ENCODE data around the gene SORCS3.

DNA sequence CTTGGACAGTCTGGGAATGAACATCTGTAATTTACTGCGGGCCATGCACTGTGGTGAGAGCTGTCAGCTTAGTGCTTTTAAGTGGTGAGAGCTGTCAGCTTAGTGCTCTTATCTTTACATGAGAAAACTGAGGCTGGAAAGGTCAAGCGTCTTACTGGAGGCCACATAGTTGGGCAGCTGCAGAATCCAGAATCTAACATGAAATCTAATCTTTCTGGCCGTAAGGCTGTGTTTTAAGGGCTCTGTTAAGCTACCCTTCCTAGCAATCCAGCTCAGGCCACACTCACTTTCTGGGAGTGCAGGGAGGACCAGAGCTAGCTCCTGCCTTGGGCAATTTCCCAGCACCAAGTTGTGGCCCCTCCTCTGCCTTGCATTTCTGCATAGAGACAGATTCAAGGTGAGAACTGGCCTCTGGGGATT lies 70.2 kb downstream of the SORCS3 start:
- TF ChIP-seq RELA (CRISPR knock-in tag; IDR thresholded peaks at IDR 0.05) (no peak), ETV5 (CRISPR knock-in tag; IDR thresholded peaks at IDR 0.05; ENCODE audit: borderline replicate concordance) (no peak), ZKSCAN5 (CRISPR knock-in tag; IDR thresholded peaks at IDR 0.05) (no peak), GTF3A (CRISPR knock-in tag; conservative IDR thresholded peaks at IDR 0.05) (no peak), POLR2AphosphoS5 (IDR thresholded peaks at IDR 0.05; ENCODE audit: low read depth, low read length) (no peak), SNRNP70 (IDR thresholded peaks at IDR 0.05; ENCODE audit: low read depth, low read length) (no peak), SMARCC2 (IDR thresholded peaks at IDR 0.05) (no peak), NFYB (CRISPR knock-in tag; IDR thresholded peaks at IDR 0.05) (no peak), MAFK (conservative IDR thresholded peaks at IDR 0.05 in 1 of 2, IDR thresholded peaks at IDR 0.05 in 1 of 2; ENCODE audit: low read length in 2 of 2) (no peak), ZNF17 (CRISPR knock-in tag; IDR thresholded peaks at IDR 0.05) (no peak)
- TF ChIP-seq, protein P1, sequence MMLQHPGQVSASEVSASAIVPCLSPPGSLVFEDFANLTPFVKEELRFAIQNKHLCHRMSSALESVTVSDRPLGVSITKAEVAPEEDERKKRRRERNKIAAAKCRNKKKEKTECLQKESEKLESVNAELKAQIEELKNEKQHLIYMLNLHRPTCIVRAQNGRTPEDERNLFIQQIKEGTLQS (CRISPR knock-in tag; IDR thresholded peaks at IDR 0.05): no peak
- TF ChIP-seq, protein P2, sequence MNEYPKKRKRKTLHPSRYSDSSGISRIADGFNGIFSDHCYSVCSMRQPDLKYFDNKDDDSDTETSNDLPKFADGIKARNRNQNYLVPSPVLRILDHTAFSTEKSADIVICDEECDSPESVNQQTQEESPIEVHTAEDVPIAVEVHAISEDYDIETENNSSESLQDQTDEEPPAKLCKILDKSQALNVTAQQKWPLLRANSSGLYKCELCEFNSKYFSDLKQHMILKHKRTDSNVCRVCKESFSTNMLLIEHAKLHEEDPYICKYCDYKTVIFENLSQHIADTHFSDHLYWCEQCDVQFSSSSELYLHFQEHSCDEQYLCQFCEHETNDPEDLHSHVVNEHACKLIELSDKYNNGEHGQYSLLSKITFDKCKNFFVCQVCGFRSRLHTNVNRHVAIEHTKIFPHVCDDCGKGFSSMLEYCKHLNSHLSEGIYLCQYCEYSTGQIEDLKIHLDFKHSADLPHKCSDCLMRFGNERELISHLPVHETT (CRISPR knock-in tag; conservative IDR thresholded peaks at IDR 0.05): no peak
- TF ChIP-seq, protein P3, sequence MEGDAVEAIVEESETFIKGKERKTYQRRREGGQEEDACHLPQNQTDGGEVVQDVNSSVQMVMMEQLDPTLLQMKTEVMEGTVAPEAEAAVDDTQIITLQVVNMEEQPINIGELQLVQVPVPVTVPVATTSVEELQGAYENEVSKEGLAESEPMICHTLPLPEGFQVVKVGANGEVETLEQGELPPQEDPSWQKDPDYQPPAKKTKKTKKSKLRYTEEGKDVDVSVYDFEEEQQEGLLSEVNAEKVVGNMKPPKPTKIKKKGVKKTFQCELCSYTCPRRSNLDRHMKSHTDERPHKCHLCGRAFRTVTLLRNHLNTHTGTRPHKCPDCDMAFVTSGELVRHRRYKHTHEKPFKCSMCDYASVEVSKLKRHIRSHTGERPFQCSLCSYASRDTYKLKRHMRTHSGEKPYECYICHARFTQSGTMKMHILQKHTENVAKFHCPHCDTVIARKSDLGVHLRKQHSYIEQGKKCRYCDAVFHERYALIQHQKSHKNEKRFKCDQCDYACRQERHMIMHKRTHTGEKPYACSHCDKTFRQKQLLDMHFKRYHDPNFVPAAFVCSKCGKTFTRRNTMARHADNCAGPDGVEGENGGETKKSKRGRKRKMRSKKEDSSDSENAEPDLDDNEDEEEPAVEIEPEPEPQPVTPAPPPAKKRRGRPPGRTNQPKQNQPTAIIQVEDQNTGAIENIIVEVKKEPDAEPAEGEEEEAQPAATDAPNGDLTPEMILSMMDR (CRISPR knock-in tag; IDR thresholded peaks at IDR 0.05): no peak
- TF ChIP-seq, protein P4, sequence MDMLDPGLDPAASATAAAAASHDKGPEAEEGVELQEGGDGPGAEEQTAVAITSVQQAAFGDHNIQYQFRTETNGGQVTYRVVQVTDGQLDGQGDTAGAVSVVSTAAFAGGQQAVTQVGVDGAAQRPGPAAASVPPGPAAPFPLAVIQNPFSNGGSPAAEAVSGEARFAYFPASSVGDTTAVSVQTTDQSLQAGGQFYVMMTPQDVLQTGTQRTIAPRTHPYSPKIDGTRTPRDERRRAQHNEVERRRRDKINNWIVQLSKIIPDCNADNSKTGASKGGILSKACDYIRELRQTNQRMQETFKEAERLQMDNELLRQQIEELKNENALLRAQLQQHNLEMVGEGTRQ (IDR thresholded peaks at IDR 0.05; ENCODE audit: low read depth, low read length): no peak
- TF ChIP-seq, protein P4 (CRISPR knock-in tag; IDR thresholded peaks at IDR 0.05; ENCODE audit: borderline replicate concordance): no peak

Data from HepG2 (cell line).